Measurements from ENCODE around the gene SSBP4. TPM values are rescaled to one million over a fixed set of nuclear protein-coding genes. Genes with fewer than 3 reads are reported as not detected.
A peak's percentile ranks its signal among the peaks of the same experiment; 100 is the strongest.

Gene SSBP4
- total RNA-seq, 1 experiment from 2014 or later = 164 TPM

GRCh38 chr19:18453269-18454024 is 34.2 kb downstream of the SSBP4 start:
- Histone ChIP-seq H3K27ac (ENCODE audit: low read depth, low read length) (0 out of 2 replicates have a peak overlapping the region, but pooled peaks have one; percentile 10), H3K4me3 (replicated peaks in 1 of 2; ENCODE audit: low read depth in 1 of 2, low read length in 2 of 2) (no peak overlapping the region), H3K27me3 (ENCODE audit: insufficient read depth, low read length) (no peaks in the 10 kb centered on the region), H3K9ac (ENCODE audit: low read length) (no peak overlapping the region), H3K9me3 (ENCODE audit: control insufficient read depth in 1 of 2, insufficient read depth in 1 of 2, low read depth in 1 of 2, low read length in 2 of 2) (no peaks in the 10 kb centered on the region), H4K20me1 (ENCODE audit: insufficient read depth) (no peaks in the 10 kb centered on the region), H3K9me2 (ENCODE audit: insufficient read depth) (no peaks in the 10 kb centered on the region), H3K4me1 (ENCODE audit: control insufficient read depth in 1 of 2, insufficient read depth in 2 of 2, low read length in 2 of 2) (peaks cover 3 to 8% of the 10 kb centered on the region in 2 experiments; a peak in 3 of 4 replicates), H3K36me3 (ENCODE audit: control insufficient read depth in 1 of 2, insufficient read depth in 2 of 2, low read length in 2 of 2) (peaks cover 0 to 21% of the 10 kb centered on the region in 2 experiments; a peak in 3 of 4 replicates), H3K79me2 (ENCODE audit: insufficient read depth, low read length) (no peaks in the 10 kb centered on the region), H2AFZ (ENCODE audit: low read depth, low read length, poor library complexity, severe bottlenecking) (no peak overlapping the region), H3K4me2 (ENCODE audit: low read length) (no peak overlapping the region)
- no peak for ATAC-seq
- intact Hi-C loops (cut with micrococcal nuclease) = loop anchor here (5.0 kb wide), 3 partner anchors 224 to 464 kb away; partner anchors contain the start of genes COPE and DDX49
- ChIA-PET CTCF (interaction anchor here (0.8 to 1.0 kb wide), 3 partner anchors 8 to 136 kb away, joined by 3 to 4 read pairs (median 4); no protein-coding TSS in a partner anchor), RAD21 (ENCODE audit: low non-redundant PET in 1 of 2, low total read pairs in 2 of 2, uncharacterized antibody in 2 of 2, unreplicated experiment in 2 of 2) (no interaction called here), POLR2A (interaction anchor here (1.4 kb wide), 1 partner anchor 13 kb away, joined by 4 read pairs; no protein-coding TSS in a partner anchor)
- no TSS peak for BruUV-seq (replicated peaks)
- TF ChIP-seq YY1 (IDR thresholded peaks at IDR 0.05; ENCODE audit: extremely low read depth, insufficient replicate concordance, low read depth, low read length) (no peak), REST (IDR thresholded peaks at IDR 0.05; ENCODE audit: low read depth) (no peak), JUND (IDR thresholded peaks at IDR 0.05) (no peak), CBX3 (IDR thresholded peaks at IDR 0.05; ENCODE audit: low read depth) (no peak), EZH2phosphoT487 (IDR thresholded peaks at IDR 0.05; ENCODE audit: borderline replicate concordance) (no peak), CEBPB (IDR thresholded peaks at IDR 0.05; ENCODE audit: low read depth) (no peak), SP1 (IDR thresholded peaks at IDR 0.05; ENCODE audit: low read depth) (no peak), MAX (IDR thresholded peaks at IDR 0.05) (no peak), CTCF (IDR thresholded peaks at IDR 0.05 in 2 of 3, conservative IDR thresholded peaks at IDR 0.05 in 1 of 3; ENCODE audit: borderline replicate concordance in 1 of 3, insufficient read depth in 1 of 3, low read depth in 2 of 3, low read length in 2 of 3) (no peak), POLR2A (IDR thresholded peaks at IDR 0.05; ENCODE audit: borderline replicate concordance, extremely low read depth, insufficient read depth, insufficient read length) (no peak), TCF7L2 (IDR thresholded peaks at IDR 0.05; ENCODE audit: borderline replicate concordance, extremely low read depth, insufficient read depth, insufficient read length) (no peak), ZNF274 (IDR thresholded peaks at IDR 0.05; ENCODE audit: low read depth, low read length) (no peak), EZH2 (IDR thresholded peaks at IDR 0.05) (no peak), ATF3 (IDR thresholded peaks at IDR 0.05) (no peak), FOSL1 (IDR thresholded peaks at IDR 0.05; ENCODE audit: low read depth) (no peak), ELF1 (IDR thresholded peaks at IDR 0.05; ENCODE audit: borderline replicate concordance, low read depth) (no peak), POLR2AphosphoS5 (IDR thresholded peaks at IDR 0.05; ENCODE audit: low read depth, low read length) (no peak), EGR1 (IDR thresholded peaks at IDR 0.05; ENCODE audit: low read depth) (no peak), ZFX (IDR thresholded peaks at IDR 0.05) (no peak)
- DNase-seq (ENCODE audit: low read depth, low spot score) = no peak

Measured in HCT116 (cell line).